Activated naive CD4-positive, alpha-beta T cell treated with anti-CD3 and anti-CD28 coated beads, Interleukin-2, amount 10 ng/mL, durations not matched to agents 7 days and 5 days (primary cell): ENCODE data around the gene CDKN1A.
A peak's percentile ranks its signal among the peaks of the same experiment; 100 is the strongest.

Experiments used
- CTCF ChIA-PET: fragments of 350-600 bp; sonication (Branson Sonifier 250); formaldehyde crosslinking; loops from one replicate; lab custom pipeline; 2021; ENCODE audit warnings: antibody characterized with exemption; lab: Charles Lee
- DNase-seq: peaks from one replicate; pipeline ENCODE4 v3.0.0-alpha.2; 2020
- H3K27ac Mint-ChIP-seq: one replicate; pipeline ENCODE4 v1.8.0; 2021; ENCODE audit warnings: mild to moderate bottlenecking, moderate library complexity, mixed read lengths
- H3K27me3 Mint-ChIP-seq: one replicate; pipeline ENCODE4 v1.8.0; 2021; ENCODE audit warnings: mild to moderate bottlenecking, mixed read lengths
- H3K36me3 Mint-ChIP-seq: one replicate; pipeline ENCODE4 v1.8.0; 2021; ENCODE audit warnings: mixed read lengths
- H3K4me1 Mint-ChIP-seq: one replicate; pipeline ENCODE4 v1.8.0; 2021; ENCODE audit warnings: mixed read lengths
- H3K4me3 Mint-ChIP-seq: one replicate; pipeline ENCODE4 v1.8.0; 2021; ENCODE audit warnings: mild to moderate bottlenecking, moderate library complexity, mixed read lengths
- H3K9me3 Mint-ChIP-seq: one replicate; pipeline ENCODE4 v1.8.0; 2021; ENCODE audit warnings: mixed read lengths

CDKN1A gene

DNA sequence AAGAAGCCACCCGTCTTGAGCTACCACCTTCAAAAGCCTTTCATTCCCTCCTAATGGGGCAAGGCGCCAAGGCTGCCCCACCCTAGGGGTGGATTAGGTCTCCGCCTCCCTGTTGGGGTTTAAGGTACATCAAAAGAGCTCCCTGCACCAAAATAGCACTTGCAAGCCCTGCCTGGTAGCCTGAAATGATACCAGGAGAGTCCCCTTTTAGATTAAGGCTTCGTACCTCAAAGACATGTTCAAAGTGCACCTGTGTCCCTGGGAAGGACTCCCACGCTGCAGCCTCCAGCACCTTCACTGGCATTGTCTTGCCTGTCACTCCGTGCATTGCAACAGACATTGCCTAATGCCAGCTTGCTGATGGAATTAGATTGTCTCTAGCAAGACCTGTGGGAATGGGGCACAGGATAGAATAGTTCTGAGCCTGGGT is 15.7 kb upstream of the CDKN1A start:
- no peaks in the 10 kb centered on the region for H3K36me3 Mint-ChIP-seq

DNA sequence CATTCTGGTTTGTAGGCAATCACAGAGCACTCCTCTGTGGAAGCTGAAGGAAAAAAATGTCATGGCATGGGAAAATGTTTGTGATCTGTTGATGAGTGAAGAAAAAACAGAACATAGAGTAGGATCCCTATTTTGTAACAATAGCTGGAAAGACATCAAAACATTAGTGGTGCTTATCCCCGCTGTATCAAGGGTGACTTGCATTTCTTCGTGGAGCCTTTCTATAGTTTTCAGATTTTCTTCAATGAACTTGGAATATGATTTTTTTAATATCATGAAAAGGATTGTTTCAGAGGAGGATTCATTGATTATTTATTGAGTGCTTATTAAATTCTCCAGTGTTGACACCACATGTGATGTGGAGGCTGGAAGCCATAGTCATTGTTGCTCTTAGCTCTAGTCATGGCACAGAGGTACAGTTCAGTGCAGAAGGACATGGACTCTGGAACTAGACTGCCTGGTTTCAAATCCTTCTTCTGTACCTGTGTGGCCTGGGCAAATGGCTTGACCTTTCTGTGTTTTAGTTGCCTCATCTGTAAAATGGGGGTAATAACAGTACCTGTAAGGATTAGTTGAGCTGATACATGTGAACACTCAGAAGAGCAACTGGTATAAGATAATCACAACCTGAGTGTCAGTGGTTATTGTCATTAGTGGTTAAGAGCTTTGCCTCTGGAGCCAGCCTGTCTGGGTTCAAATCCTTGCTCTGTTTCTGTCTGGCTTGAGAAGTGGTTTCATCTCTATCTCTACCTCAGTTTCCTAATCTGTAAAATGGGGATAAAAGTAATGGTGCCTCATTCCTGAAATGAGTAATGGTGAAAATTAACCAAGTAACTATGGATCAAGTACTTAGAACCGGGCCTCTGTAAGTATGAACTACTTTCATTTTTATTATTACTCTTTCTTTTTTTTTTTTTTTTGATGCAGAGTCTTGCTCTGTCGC is 14.7 kb upstream of the CDKN1A start:
- no peak for DNase-seq
- CTCF ChIA-PET: interaction anchor here (1.0 to 2.1 kb wide), 5 partner anchors 11 to 61 kb away, joined by 4 to 10 read pairs (median 4); partner anchors contain the start of gene CDKN1A
- H3K36me3 Mint-ChIP-seq: no peaks in the 10 kb centered on the region
- H3K27ac Mint-ChIP-seq: no peak overlapping the region
- peaks cover 21% of the 10 kb centered on the region for H3K4me1 Mint-ChIP-seq
- H3K4me3 Mint-ChIP-seq: no peak overlapping the region
- no peaks in the 10 kb centered on the region for H3K9me3 Mint-ChIP-seq
- H3K27me3 Mint-ChIP-seq: peaks cover 12% of the 10 kb centered on the region

More for the DNA sequence above, 15.7 kb upstream of the CDKN1A start:
- Mint-ChIP-seq H3K27me3 (peaks cover 11% of the 10 kb centered on the region), H3K27ac (no peak overlapping the region), H3K9me3 (no peaks in the 10 kb centered on the region), H3K4me1 (peaks cover 21% of the 10 kb centered on the region), H3K4me3 (no peak overlapping the region)
- CTCF ChIA-PET: interaction anchor here (0.9 to 2.1 kb wide), 6 partner anchors 11 to 47 kb away, joined by 3 to 10 read pairs (median 4); partner anchors contain the start of gene CDKN1A
- peak; percentile 30 for DNase-seq

DNA sequence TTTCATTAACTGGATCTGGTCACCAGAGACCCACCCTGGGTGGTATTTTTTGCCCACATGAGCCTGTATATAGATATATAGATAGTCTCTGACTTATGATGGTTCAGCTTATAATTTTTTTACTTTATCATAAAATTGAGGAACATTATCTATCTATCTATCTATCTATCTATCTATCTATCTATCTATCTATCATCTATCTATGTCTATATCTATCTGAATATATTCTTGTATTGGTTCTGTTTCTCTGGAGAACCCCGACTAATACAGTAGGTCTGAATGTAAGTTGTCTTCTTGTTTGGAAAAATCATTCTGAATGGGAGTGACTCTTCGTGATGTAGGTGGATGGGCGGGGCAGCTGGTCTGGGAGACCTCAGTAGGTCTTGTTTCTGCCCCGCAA is 13.3 kb upstream of the CDKN1A start:
- Mint-ChIP-seq H3K27ac (no peak overlapping the region), H3K27me3 (peaks cover 15% of the 10 kb centered on the region), H3K9me3 (no peaks in the 10 kb centered on the region), H3K4me1 (peaks cover 21% of the 10 kb centered on the region), H3K36me3 (no peaks in the 10 kb centered on the region), H3K4me3 (no peak overlapping the region)
- no peak for DNase-seq
- CTCF ChIA-PET: no interaction called here

DNA sequence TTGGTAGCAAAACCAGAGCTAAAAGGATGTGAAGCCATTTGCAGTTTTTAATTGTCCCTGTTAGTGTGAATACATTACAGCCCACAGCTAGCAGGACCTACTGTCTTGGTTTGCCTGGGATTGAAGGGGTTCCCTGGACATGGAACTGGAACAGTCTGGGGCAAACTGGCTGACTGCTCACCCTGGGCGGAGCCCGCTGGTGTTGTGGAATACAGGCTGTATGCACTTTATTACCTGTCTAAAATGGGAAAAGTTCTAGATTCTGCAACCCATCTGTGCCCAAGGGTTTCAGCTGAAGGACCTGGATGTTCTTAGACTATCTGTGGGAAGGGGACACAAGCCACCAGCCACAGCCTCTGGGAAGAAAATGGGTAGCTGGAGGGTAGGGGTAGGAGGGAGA is 12.2 kb upstream of the CDKN1A start:
- peaks cover 15% of the 10 kb centered on the region for H3K27me3 Mint-ChIP-seq
- no peak overlapping the region for H3K4me3 Mint-ChIP-seq
- no peaks in the 10 kb centered on the region for H3K36me3 Mint-ChIP-seq
- H3K9me3 Mint-ChIP-seq: no peaks in the 10 kb centered on the region
- CTCF ChIA-PET: interaction anchor here (1.1 kb wide), 1 partner anchor 58 kb away, joined by 3 read pairs; no protein-coding TSS in a partner anchor
- no peak overlapping the region for H3K27ac Mint-ChIP-seq
- no peak for DNase-seq
- H3K4me1 Mint-ChIP-seq: peaks cover 21% of the 10 kb centered on the region

DNA sequence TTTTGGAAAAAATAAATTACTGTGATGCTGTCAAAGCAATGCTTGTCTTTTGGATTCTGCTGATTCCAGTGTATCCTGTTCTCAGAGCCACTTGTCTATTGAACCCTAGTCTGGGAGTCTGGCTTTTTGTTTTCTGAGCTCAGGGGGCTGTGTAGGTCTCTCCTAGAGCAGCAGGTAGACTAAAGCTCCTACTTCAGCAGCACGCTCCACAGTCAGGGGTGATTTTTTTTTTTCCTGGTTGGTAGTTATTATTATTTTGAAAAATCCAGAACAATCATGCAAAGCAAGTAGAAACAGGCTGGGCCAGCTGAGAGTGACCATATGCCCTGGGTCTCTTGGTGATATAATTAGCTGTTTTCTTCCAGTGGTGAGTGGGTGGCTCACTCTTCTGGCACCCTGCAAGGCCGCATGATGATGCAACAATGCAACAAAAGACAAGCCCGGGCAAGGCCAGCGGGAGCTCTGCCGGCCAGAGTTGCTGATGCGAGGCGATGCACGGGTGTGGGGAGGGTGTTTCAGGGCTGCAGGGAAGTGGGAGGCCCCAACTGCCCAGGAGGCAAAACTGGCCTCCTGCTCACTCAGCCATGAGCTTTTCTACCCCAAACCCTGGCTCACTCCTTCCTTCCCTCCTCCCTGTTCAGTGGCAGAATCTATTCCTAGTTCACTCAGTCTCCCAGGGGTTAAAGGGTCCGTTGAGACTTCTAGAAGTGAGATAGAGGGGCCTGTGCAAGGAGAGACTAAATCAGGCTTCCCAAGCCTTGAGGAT is 11.5 kb upstream of the CDKN1A start:
- H3K27ac Mint-ChIP-seq: no peak overlapping the region
- H3K36me3 Mint-ChIP-seq: no peaks in the 10 kb centered on the region
- no peak for DNase-seq
- H3K4me1 Mint-ChIP-seq: peaks cover 20% of the 10 kb centered on the region
- H3K9me3 Mint-ChIP-seq: no peaks in the 10 kb centered on the region
- no peak overlapping the region for H3K4me3 Mint-ChIP-seq
- CTCF ChIA-PET: interaction anchor here (0.8 to 1.2 kb wide), 2 partner anchors 11 to 16 kb away, joined by 3 to 4 read pairs; partner anchors contain the start of gene CDKN1A
- H3K27me3 Mint-ChIP-seq: peaks cover 15% of the 10 kb centered on the region

DNA sequence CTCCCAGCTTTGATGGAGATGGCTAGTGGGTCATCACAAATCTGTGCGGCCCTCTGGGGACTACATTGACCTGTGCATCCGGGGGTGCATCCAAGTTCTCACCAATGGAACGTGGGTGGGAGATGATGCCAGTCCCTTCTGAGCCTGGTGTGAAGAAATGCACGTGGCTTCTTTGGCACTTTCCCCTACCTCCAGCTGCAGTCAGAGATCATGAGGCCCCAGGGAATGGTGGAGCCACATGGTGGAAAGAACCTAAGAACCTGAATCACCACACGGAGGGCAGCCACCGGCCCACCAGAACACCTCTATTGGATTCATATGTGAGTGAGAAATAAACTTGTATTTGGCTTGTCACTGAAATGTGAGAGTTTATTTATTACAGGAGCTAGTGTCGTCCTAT is 9.9 kb upstream of the CDKN1A start:
- Mint-ChIP-seq H3K27ac (no peak overlapping the region), H3K4me3 (no peak overlapping the region), H3K36me3 (no peaks in the 10 kb centered on the region), H3K9me3 (no peaks in the 10 kb centered on the region), H3K4me1 (peaks cover 5% of the 10 kb centered on the region), H3K27me3 (peaks cover 15% of the 10 kb centered on the region)
- no peak for DNase-seq
- CTCF ChIA-PET: interaction anchor here (0.5 to 1.3 kb wide), 4 partner anchors 45 to 526 kb away, joined by 3 read pairs; no protein-coding TSS in a partner anchor

DNA sequence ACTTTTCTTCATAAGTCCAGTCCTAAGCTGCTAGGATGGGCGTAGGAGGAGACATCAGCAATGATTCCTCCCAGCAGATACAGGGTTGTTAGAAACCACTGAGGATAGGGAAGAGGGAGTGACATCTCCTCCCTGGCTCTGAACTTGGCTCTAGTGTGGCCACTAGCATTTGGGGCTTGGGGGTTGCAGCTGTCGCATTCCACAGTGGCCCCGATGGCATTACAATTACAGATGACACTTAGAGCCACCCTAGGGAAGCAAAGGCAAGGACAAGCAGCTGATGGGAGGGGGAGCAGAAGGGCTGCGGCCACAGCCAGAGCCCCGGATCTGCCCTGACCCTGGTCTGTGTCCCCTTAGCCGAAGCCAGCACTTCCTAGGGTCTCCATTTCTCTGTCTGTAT is 9.5 kb upstream of the CDKN1A start:
- Mint-ChIP-seq H3K9me3 (no peaks in the 10 kb centered on the region), H3K27me3 (peaks cover 18% of the 10 kb centered on the region), H3K4me1 (peaks cover 4% of the 10 kb centered on the region), H3K36me3 (no peaks in the 10 kb centered on the region), H3K4me3 (no peak overlapping the region), H3K27ac (no peak overlapping the region)
- CTCF ChIA-PET: interaction anchor here (0.6 to 1.3 kb wide), 3 partner anchors 46 to 114 kb away, joined by 3 read pairs; no protein-coding TSS in a partner anchor
- no peak for DNase-seq

DNA sequence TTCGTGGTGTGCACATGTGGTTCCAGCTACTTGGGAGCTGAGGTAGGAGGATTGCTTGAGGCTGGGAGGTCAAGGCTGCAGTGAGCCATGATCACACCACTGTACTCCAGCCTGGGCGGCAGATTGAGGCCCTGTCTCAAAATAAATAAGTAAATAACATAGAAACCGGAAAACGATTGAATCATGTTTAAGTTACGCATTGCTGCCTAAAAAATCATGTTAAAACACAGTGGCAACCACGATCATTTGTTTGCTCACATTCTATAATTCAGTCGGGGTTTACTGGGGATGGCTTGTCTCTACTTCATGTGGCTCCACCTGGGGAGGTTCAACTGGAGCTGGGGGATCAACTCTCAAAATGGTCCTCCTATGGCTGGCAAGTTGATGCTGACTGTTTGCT is 8.2 kb upstream of the CDKN1A start:
- DNase-seq: no peak
- Mint-ChIP-seq H3K36me3 (no peaks in the 10 kb centered on the region), H3K4me3 (no peak overlapping the region), H3K27ac (no peak overlapping the region), H3K4me1 (peaks cover 9% of the 10 kb centered on the region), H3K27me3 (peaks cover 21% of the 10 kb centered on the region), H3K9me3 (no peaks in the 10 kb centered on the region)
- CTCF ChIA-PET: no interaction called here

DNA sequence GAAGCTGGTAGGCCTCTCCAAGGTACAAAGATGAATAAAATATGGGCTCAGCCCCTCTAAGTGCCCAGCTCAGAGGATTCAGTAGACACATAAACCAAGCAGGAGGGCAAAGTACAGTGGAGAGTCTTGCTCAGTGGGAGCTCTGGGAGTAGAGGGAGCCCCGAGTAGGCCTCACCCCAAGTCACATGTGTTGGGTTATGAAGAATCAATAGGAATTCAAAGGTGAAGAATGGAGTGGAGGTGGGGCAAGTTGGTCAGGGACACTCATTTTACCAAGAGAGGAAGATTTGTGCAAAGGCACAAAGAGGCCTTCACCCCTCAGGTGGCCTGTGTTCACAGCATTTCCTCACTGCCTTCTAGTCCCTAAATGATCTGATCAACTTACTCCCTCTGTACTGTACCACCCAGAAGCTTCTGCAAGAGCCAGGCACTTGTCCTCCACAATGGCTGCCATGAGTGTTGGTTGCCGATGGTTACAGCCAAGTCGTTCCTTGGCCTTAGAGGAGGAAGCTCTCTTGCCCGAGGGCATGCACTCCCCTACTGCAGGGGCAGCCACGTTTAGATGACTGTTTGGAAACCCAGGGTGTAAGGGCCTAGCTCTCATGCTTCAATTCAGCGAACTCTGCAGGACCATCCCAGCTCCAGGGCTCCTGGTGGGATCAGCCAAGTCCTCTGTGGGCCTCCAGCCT is 6.7 kb upstream of the CDKN1A start:
- Mint-ChIP-seq H3K9me3 (no peaks in the 10 kb centered on the region), H3K4me3 (no peak overlapping the region), H3K27ac (no peak overlapping the region), H3K4me1 (peaks cover 23% of the 10 kb centered on the region), H3K36me3 (no peaks in the 10 kb centered on the region), H3K27me3 (peaks cover 24% of the 10 kb centered on the region)
- DNase-seq: no peak
- CTCF ChIA-PET: interaction anchor here (1.1 kb wide), 1 partner anchor 57 kb away, joined by 3 read pairs; no protein-coding TSS in a partner anchor

DNA sequence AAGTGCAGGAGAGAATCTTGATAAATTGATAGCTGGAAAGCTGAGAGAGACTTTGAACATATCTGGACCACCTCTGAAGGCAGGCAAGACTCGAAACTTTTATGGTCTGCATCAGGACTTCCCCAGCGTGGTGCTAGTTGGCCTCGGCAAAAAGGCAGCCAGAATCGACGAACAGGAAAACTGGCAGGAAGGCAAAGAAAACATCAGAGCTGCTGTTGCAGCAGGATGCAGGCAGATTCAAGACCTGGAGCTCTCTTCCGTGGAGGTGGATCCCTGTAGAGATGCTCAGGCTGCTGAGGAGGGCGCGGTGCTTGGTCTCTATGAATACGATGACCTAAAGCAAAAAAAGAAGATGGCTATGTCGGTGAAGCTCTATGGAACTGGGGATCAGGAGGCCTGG is 4.6 kb upstream of the CDKN1A start:
- Mint-ChIP-seq H3K36me3 (peaks cover 3% of the 10 kb centered on the region), H3K4me1 (peaks cover 41% of the 10 kb centered on the region), H3K9me3 (no peaks in the 10 kb centered on the region), H3K4me3 (no peak overlapping the region), H3K27ac (no peak overlapping the region), H3K27me3 (peaks cover 33% of the 10 kb centered on the region)
- CTCF ChIA-PET: interaction anchor here (0.8 to 1.2 kb wide), 3 partner anchors 11 to 85 kb away, joined by 3 to 4 read pairs (median 3); no protein-coding TSS in a partner anchor
- no peak for DNase-seq

DNA sequence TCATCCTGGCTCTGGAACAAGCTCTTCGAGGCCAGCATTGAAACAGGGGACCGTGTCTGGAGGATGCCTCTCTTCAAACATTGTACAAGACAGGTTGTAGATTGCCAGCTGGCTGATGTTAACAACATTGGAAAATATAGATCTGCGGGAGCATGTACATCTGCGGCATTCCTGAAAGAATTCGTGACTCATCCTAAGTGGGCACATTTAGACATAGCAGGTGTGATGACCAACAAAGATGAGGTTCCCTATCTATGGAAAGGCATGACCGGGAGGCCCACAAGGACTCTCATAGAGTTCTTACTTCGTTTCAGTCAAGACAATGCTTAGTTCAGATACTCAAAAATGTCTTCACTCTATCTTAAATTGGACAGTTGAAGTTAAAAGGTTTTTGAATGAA is 3.6 kb upstream of the CDKN1A start:
- Mint-ChIP-seq H3K9me3 (no peaks in the 10 kb centered on the region), H3K4me3 (no peak overlapping the region), H3K27me3 (peaks cover 38% of the 10 kb centered on the region), H3K27ac (no peak overlapping the region), H3K4me1 (peaks cover 43% of the 10 kb centered on the region), H3K36me3 (peaks cover 3% of the 10 kb centered on the region)
- no peak for DNase-seq
- CTCF ChIA-PET: interaction anchor here (1.3 kb wide), 1 partner anchor 12 kb away, joined by 4 read pairs; no protein-coding TSS in a partner anchor

DNA sequence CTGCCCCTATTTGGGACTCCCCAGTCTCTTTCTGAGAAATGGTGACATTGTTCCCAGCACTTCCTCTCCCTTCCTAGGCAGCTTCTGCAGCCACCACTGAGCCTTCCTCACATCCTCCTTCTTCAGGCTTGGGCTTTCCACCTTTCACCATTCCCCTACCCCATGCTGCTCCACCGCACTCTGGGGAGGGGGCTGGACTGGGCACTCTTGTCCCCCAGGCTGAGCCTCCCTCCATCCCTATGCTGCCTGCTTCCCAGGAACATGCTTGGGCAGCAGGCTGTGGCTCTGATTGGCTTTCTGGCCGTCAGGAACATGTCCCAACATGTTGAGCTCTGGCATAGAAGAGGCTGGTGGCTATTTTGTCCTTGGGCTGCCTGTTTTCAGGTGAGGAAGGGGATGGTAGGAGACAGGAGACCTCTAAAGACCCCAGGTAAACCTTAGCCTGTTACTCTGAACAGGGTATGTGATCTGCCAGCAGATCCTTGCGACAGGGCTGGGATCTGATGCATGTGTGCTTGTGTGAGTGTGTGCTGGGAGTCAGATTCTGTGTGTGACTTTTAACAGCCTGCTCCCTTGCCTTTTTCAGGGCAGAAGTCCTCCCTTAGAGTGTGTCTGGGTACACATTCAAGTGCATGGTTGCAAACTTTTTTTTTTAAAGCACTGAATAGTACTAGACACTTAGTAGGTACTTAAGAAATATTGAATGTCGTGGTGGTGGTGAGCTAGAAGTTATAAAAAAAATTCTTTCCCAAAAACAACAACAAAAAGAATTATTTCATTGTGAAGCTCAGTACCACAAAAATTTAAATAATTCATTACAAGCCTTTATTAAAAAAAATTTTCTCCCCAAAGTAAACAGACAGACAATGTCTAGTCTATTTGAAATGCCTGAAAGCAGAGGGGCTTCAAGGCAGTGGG is 2.1 kb upstream of the CDKN1A start:
- peak overlapping the region; percentile 55 for H3K4me3 Mint-ChIP-seq
- peak overlapping the region; percentile 65 for H3K27ac Mint-ChIP-seq
- DNase-seq: no peak
- peaks cover 42% of the 10 kb centered on the region for H3K27me3 Mint-ChIP-seq
- CTCF ChIA-PET: interaction anchor here (0.5 to 3.9 kb wide), 5 partner anchors 52 to 273 kb away, joined by 3 to 20 read pairs (median 3); no protein-coding TSS in a partner anchor
- H3K4me1 Mint-ChIP-seq: peaks cover 53% of the 10 kb centered on the region
- H3K36me3 Mint-ChIP-seq: peaks cover 12% of the 10 kb centered on the region
- no peaks in the 10 kb centered on the region for H3K9me3 Mint-ChIP-seq
